GM12878 (cell line): Measurements from ENCODE around the gene ICE2. TPM values are rescaled to one million over a fixed set of nuclear protein-coding genes. Genes with fewer than 3 reads are reported as not detected.

ENCODE experiments used
- ATAC-seq: fragments of 200-7000 bp; cut with Tn5 transposase; 3 replicates; pipeline ENCODE4 v1.9.1; 2020; ENCODE audit warnings: mild to moderate bottlenecking, moderate library complexity
- BruUV-seq: library from RNA; stranded (reverse); fragments of 400-500 nt; replicated peaks from 2 replicates; lab custom pipeline; 2021; lab: Mats Ljungman, UMichigan
- CTCF ChIA-PET: fragments of 300-600 bp; sonication (Branson Sonifier 250); formaldehyde crosslinking; extraction: SDS; loops from one replicate; lab custom pipeline; 2021; ENCODE audit warnings: inconsistent platforms; lab: Yijun Ruan, JAX
- POLR2A ChIA-PET: fragments of 350-600 bp; formaldehyde crosslinking; extraction: SDS; loops from one replicate; lab custom pipeline; 2021; ENCODE audit warnings: inconsistent platforms; lab: Charles Lee
- RAD21 ChIA-PET: fragments of 300-600 bp; sonication (Branson Sonifier 250); formaldehyde crosslinking; loops from one replicate; lab custom pipeline; 2023; ENCODE audit warnings: antibody characterized with exemption; ENCODE audit not compliant: unreplicated experiment; lab: Charles Lee
- SMC1A ChIA-PET: fragments of 300-600 bp; sonication (Branson Sonifier 250); formaldehyde crosslinking; loops from one replicate; lab custom pipeline; 2023; ENCODE audit not compliant: unreplicated experiment, uncharacterized antibody; lab: Charles Lee
- DNase-seq: peaks from one replicate; pipeline ENCODE4 v3.0.0-alpha.2; 2011; ENCODE audit warnings: low read depth, low spot score
- FAIRE-seq: peaks from 3 replicates; lab custom pipeline; 2011; peaks lifted over from hg19 to GRCh38; lab: Jason Lieb, UNC
- H2AFZ ChIP-seq: 2 replicates; pipeline ENCODE4 v1.6.0; 2011; ENCODE audit warnings: low read depth, low read length, control low read depth; ENCODE audit not compliant: control insufficient read depth
- H3K27ac ChIP-seq: 2 replicates; pipeline ENCODE4 v1.5.1; 2011; ENCODE audit warnings: control low read depth; ENCODE audit not compliant: control insufficient read depth, insufficient read depth
- H3K27me3 ChIP-seq, 2 experiments: replicated peaks in 1 of 2; 2 replicates each; pipeline versions ENCODE4 v1.6.0 to v1.6.1; 2011; ENCODE audit warnings: low read length in 1 of 2; ENCODE audit not compliant: control insufficient read depth in 2 of 2, insufficient read depth in 2 of 2
- H3K36me3 ChIP-seq, 2 experiments: 2 replicates each; pipeline ENCODE4 v1.5.1; 2011; ENCODE audit warnings: low read length in 1 of 2; ENCODE audit not compliant: control insufficient read depth in 2 of 2, insufficient read depth in 2 of 2
- H3K4me1 ChIP-seq: 2 replicates; pipeline ENCODE4 v1.6.1; 2011; ENCODE audit warnings: mild to moderate bottlenecking, low read length, moderate library complexity, mixed read lengths; ENCODE audit not compliant: control insufficient read depth, insufficient read depth
- H3K4me2 ChIP-seq: 2 replicates; pipeline ENCODE4 v1.6.0; 2011; ENCODE audit warnings: control low read depth; ENCODE audit not compliant: control insufficient read depth, insufficient read depth
- H3K4me3 ChIP-seq: fragments of 200-600 bp; sonication (generic); 2 replicates; pipeline ENCODE4 v1.5.1; 2016
- H3K79me2 ChIP-seq: 2 replicates; pipeline ENCODE4 v1.6.0; 2011; ENCODE audit warnings: low read length; ENCODE audit not compliant: control insufficient read depth, insufficient read depth
- H3K9ac ChIP-seq: 2 replicates; pipeline ENCODE4 v1.8.0; 2011; ENCODE audit warnings: low read length, control low read depth, mixed read lengths; ENCODE audit not compliant: control insufficient read depth, insufficient read depth
- H3K9me3 ChIP-seq: replicated peaks from 3 replicates; pipeline ENCODE4 v1.5.1; 2011; ENCODE audit warnings: mild to moderate bottlenecking, low read length; ENCODE audit not compliant: control insufficient read depth, insufficient read depth
- H4K20me1 ChIP-seq: 2 replicates; pipeline ENCODE4 v1.6.0; 2011; ENCODE audit not compliant: control insufficient read depth, insufficient read depth
- ASH2L ChIP-seq: fragments of 300-600, 200-600 bp; sonication (generic); IDR thresholded peaks from 2 replicates; pipeline ENCODE4 v1.6.1; 2017; ENCODE audit warnings: low read depth, mild to moderate bottlenecking, borderline replicate concordance
- CHD2 ChIP-seq: IDR thresholded peaks from 2 replicates; pipeline ENCODE4 v1.6.1; 2011; ENCODE audit warnings: low read depth, low read length, improper control_type of control experiment, borderline replicate concordance
- CREM ChIP-seq: IDR thresholded peaks from 2 replicates; pipeline ENCODE4 v1.6.1; 2014; ENCODE audit warnings: antibody characterized with exemption, low read depth
- E2F8 ChIP-seq: fragments of 450-650 bp; IDR thresholded peaks from 2 replicates; pipeline ENCODE4 v1.6.1; 2018; ENCODE audit warnings: mild to moderate bottlenecking, low read depth, moderate library complexity; ENCODE audit not compliant: partially characterized antibody
- NFXL1 ChIP-seq: fragments of 450-650 bp; IDR thresholded peaks from 2 replicates; pipeline ENCODE4 v1.6.1; 2017; ENCODE audit warnings: antibody characterized with exemption, mild to moderate bottlenecking, borderline replicate concordance
- POLR2AphosphoS5 ChIP-seq: IDR thresholded peaks from 2 replicates; pipeline ENCODE4 v1.6.1; 2011; ENCODE audit warnings: mild to moderate bottlenecking, low read length, inconsistent platforms
- SMAD1 ChIP-seq: fragments of 450-650 bp; IDR thresholded peaks from 2 replicates; pipeline ENCODE4 v1.6.1; 2018; ENCODE audit warnings: mild to moderate bottlenecking, low read depth; ENCODE audit not compliant: partially characterized antibody
- STAT3 ChIP-seq: IDR thresholded peaks from 2 replicates; pipeline ENCODE4 v1.6.1; 2011; ENCODE audit warnings: low read depth, low read length, improper control_type of control experiment
- TCF12 ChIP-seq: IDR thresholded peaks from 2 replicates; pipeline ENCODE4 v1.6.1; 2011; ENCODE audit warnings: low read depth, mild to moderate bottlenecking, low read length
- YY1 ChIP-seq: IDR thresholded peaks from 2 replicates; pipeline ENCODE4 v1.6.1; 2011; ENCODE audit warnings: low read depth, mild to moderate bottlenecking, low read length
- ZBED1 ChIP-seq: IDR thresholded peaks from 2 replicates; pipeline ENCODE4 v1.6.1; 2016; ENCODE audit warnings: borderline replicate concordance
- WGBS: methylation state at CpG from one replicate; pipeline ENCODE4 v1.1.6; 2016; ENCODE audit warnings: low lambda C conversion rate; ENCODE audit not compliant: insufficient replicate concordance, insufficient coverage; ENCODE audit errors: missing lambda C conversion rate; 5-methylcytosine and 5-hydroxymethylcytosine counted together
- in situ Hi-C: fragments of 300-500 bp; cut with MboI; formaldehyde crosslinking; loops from 9 replicates; pipeline ENCODE4 v1.14.3; 2018; ENCODE audit warnings: mixed read lengths
- intact Hi-C: fragments of 100-400 bp; cut with micrococcal nuclease; formaldehyde crosslinking; loops from one replicate; pipeline ENCODE4 v1.14.2; 2022; ENCODE audit not compliant: unreplicated experiment
- polyA plus RNA-seq, 11 experiments: library from polyadenylated mRNA; depleted of rRNA in 4 of 11; unstranded in 6 of 11; stranded (reverse) in 5 of 11; fragments of >200 nt; fragmentation: Nextera tagmentation in 4 of 11; fragmentation: Illumina TruSeq in 1 of 11; extraction: Ambion mirVana in 4 of 11; extraction: Trizol in 1 of 11; gene quantifications; 1 replicate in 1 of 11; 2 replicates in 10 of 11; pipeline versions ENCODE4 v1.2.1 to v1.2.3, GENCODE V29; 2011 to 2016; ENCODE audit warnings: inconsistent platforms in 2 of 11, missing spikeins in 2 of 11, low read depth in 1 of 11
- total RNA-seq, 4 experiments: library from RNA; depleted of rRNA in 3 of 4; stranded (reverse); fragments of >200 nt in 3 of 4; fragmentation: Illumina TruSeq in 1 of 4; extraction: Trizol in 1 of 4; gene quantifications; 2 replicates each; pipeline versions ENCODE4 v1.2.1 to v1.2.3, GENCODE V29; 2013 to 2021
- TF ChIP-seq, protein P1 (sequence below): IDR thresholded peaks from 2 replicates; pipeline ENCODE4 v1.6.1; 2012; ENCODE audit warnings: low read length, inconsistent platforms

The ICE2 gene
- total and polyA plus RNA-seq, 10 of the 15 experiments (the other 5 are each of a cell fraction or from before 2014, with no cell fraction given), result 14.2 to 62.0 (median 44.9) TPM

DNA sequence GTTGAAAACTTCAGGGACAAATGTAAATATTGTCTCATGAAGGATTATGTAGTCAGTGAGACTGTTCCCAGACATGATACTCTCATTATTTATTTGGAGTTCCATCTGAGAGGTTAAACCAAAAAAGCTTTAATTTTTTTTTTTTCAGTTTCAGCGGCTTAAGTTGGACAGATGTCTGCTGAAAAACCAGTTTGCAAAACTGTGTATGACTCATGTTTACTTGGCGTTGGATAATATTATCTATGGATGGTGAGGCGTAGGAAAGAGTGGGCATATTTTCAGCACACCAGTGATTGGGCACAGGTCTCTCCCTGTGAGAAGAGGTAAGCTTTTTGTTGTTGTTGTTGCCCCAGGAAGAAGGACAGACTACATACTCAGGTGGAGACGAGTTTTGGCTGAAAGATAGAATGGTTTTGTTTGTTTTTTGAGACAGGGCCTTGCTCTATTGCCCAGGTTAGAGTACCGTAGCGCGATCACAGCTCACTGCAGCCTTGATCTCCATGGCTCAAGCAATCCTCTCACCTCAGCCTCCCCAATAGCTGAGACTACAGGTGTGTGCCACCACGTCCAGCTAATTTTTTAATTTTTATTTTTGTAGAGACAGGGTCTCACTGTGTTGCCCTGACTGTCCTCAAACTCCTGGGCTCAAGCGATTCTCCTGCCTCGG lies 64.8 kb downstream of the ICE2 start:
- H3K27me3 ChIP-seq, result no peaks in the 10 kb centered on the region
- no peak for FAIRE-seq
- whole genome bisulfite sequencing, result 82% methylated on average over 10 of the region's 10 CpGs
- no peaks in the 10 kb centered on the region for H3K9me3 ChIP-seq
- ChIA-PET CTCF (no interaction called here), POLR2A (no interaction called here), RAD21 (no interaction called here), SMC1A (no interaction called here)
- no peaks in the 10 kb centered on the region for H3K4me1 ChIP-seq
- intact Hi-C loops (no loop called here), in situ Hi-C loops (no loop called here)
- H3K4me3 ChIP-seq, result no peak overlapping the region
- H3K9ac ChIP-seq, result no peak overlapping the region
- BruUV-seq, result no TSS peak
- H3K36me3 ChIP-seq, result no peaks in the 10 kb centered on the region
- H3K4me2 ChIP-seq, result no peak overlapping the region
- H2AFZ ChIP-seq, result no peak overlapping the region
- DNase-seq, result no peak
- no peak for ATAC-seq
- no peaks in the 10 kb centered on the region for H4K20me1 ChIP-seq
- H3K79me2 ChIP-seq, result no peaks in the 10 kb centered on the region
- H3K27ac ChIP-seq, result no peak overlapping the region
- TF ChIP-seq POLR2AphosphoS5 (no peak), E2F8 (no peak), CHD2 (no peak), YY1 (no peak), STAT3 (no peak), ASH2L (no peak), TCF12 (no peak), SMAD1 (no peak), ZBED1 (no peak), NFXL1 (no peak), CREM (no peak)
- TF ChIP-seq, protein P1, sequence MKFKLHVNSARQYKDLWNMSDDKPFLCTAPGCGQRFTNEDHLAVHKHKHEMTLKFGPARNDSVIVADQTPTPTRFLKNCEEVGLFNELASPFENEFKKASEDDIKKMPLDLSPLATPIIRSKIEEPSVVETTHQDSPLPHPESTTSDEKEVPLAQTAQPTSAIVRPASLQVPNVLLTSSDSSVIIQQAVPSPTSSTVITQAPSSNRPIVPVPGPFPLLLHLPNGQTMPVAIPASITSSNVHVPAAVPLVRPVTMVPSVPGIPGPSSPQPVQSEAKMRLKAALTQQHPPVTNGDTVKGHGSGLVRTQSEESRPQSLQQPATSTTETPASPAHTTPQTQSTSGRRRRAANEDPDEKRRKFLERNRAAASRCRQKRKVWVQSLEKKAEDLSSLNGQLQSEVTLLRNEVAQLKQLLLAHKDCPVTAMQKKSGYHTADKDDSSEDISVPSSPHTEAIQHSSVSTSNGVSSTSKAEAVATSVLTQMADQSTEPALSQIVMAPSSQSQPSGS, result no peak
